GM06990 (cell line): Measurements from ENCODE around the gene LRAT.

Experiments
- DNase-seq: peaks from one replicate; pipeline ENCODE4 v3.0.0-alpha.2; 2011; ENCODE audit not compliant: insufficient read length; ENCODE audit errors: extremely low read depth
- H3K27me3 ChIP-seq: replicated peaks from 2 replicates; pipeline ENCODE4 v1.6.0; 2011; ENCODE audit warnings: low read length; ENCODE audit not compliant: control insufficient read depth, insufficient read depth
- H3K36me3 ChIP-seq: 2 replicates; pipeline ENCODE4 v1.5.1; 2011; ENCODE audit warnings: low read length; ENCODE audit not compliant: control insufficient read depth, insufficient read depth
- H3K4me3 ChIP-seq: replicated peaks from 2 replicates; pipeline ENCODE4 v1.5.1; 2011; ENCODE audit warnings: low read depth, mild to moderate bottlenecking, control low read depth, low read length
- CTCF ChIP-seq: IDR thresholded peaks from 2 replicates; pipeline ENCODE4 v1.5.1; 2011; ENCODE audit warnings: low read length, control low read depth, mild to moderate bottlenecking, inconsistent platforms; ENCODE audit not compliant: insufficient read depth, poor library complexity, severe bottlenecking

LRAT gene

GRCh38 chr4:154743683-154744340 lies at the start of gene LRAT:
LRAT (plus strand) TSS chr4:154744000; CDS start chr4:154744327, 327 bp downstream.
- DNase-seq: no peak
- TF ChIP-seq CTCF: no peak
- Histone ChIP-seq H3K4me3 (peak within 1 kb of the TSS; percentile 41), H3K27me3 (peaks cover 2% of the 10 kb centered on the region), H3K36me3 (no peaks in the 10 kb centered on the region)

GRCh38 chr4:154707877-154708276 lies 35.9 kb upstream of the LRAT start:
- DNase-seq: no peak
- no peak for TF ChIP-seq CTCF

GRCh38 chr4:154709550-154709949 lies 34.2 kb upstream of the LRAT start:
- DNase-seq: no peak
- Histone ChIP-seq H3K27me3 (no peaks in the 10 kb centered on the region), H3K4me3 (no peak overlapping the region), H3K36me3 (no peaks in the 10 kb centered on the region)
- TF ChIP-seq CTCF: no peak

More at GRCh38 chr4:154707877-154708276, 35.9 kb upstream of the LRAT start:
- H3K36me3 ChIP-seq: no peaks in the 10 kb centered on the region
- no peaks in the 10 kb centered on the region for H3K27me3 ChIP-seq
- no peak overlapping the region for H3K4me3 ChIP-seq

GRCh38 chr4:154711522-154711921 lies 32.3 kb upstream of the LRAT start:
- no peak for TF ChIP-seq CTCF
- Histone ChIP-seq H3K27me3 (no peaks in the 10 kb centered on the region), H3K4me3 (no peak overlapping the region), H3K36me3 (no peaks in the 10 kb centered on the region)
- DNase-seq: no peak

- Histone ChIP-seq H3K4me3 (no peak overlapping the region), H3K27me3 (no peaks in the 10 kb centered on the region), H3K36me3 (no peaks in the 10 kb centered on the region)
- no peak for DNase-seq
- no peak for TF ChIP-seq CTCF
Measured at GRCh38 chr4:154714339-154715040, 29.3 kb upstream of the LRAT start.

GRCh38 chr4:154719087-154719486 lies 24.7 kb upstream of the LRAT start:
- H3K36me3 ChIP-seq: no peaks in the 10 kb centered on the region
- DNase-seq: no peak
- TF ChIP-seq CTCF: no peak
- H3K27me3 ChIP-seq: no peaks in the 10 kb centered on the region
- no peak overlapping the region for H3K4me3 ChIP-seq
